Brain microvascular endothelial cell (primary cell): ENCODE results near the gene MEST.
"Not testable (repeated sequence)": the region's sequence is repeated elsewhere in the genome, so short reads cannot be mapped to it uniquely, and the experiment has no call there.

Experiments used
- DNase-seq: peaks from one replicate; pipeline ENCODE4 v3.0.0-alpha.2; 2020
- H3K27ac ChIP-seq: fragments of 250-450 bp; sonication (Bioruptor Pico); 2 replicates; pipeline ENCODE4 v1.5.1; 2020; ENCODE audit warnings: mild to moderate bottlenecking, moderate library complexity
- H3K27me3 ChIP-seq: fragments of 250-450 bp; sonication (Bioruptor Pico); replicated peaks from 2 replicates; pipeline ENCODE4 v1.5.1; 2020; ENCODE audit warnings: mild to moderate bottlenecking
- H3K36me3 ChIP-seq: fragments of 250-450 bp; sonication (Bioruptor Pico); replicated peaks from 2 replicates; pipeline ENCODE4 v1.5.1; 2020; ENCODE audit warnings: mild to moderate bottlenecking
- H3K4me3 ChIP-seq: 2 replicates; pipeline ENCODE4 v1.5.1; 2011; ENCODE audit warnings: low read depth, mild to moderate bottlenecking, control low read depth, low read length, moderate library complexity
- CTCF ChIP-seq: IDR thresholded peaks from 2 replicates; pipeline ENCODE4 v1.5.1; 2011; ENCODE audit warnings: low read depth, mild to moderate bottlenecking, moderate library complexity, low read length, control low read depth, inconsistent platforms; ENCODE audit errors: missing control alignments
- in situ Hi-C: cut with HindIII; loops from 2 replicates; pipeline ENCODE4 v1.10.0; 2017; ENCODE audit warnings: low sequenced_read_pairs, low pct_ligation_motif_present

MEST gene

GRCh38 chr7:130505753-130506152 is 13.9 kb downstream of the MEST start:
- Histone ChIP-seq H3K4me3 (no peak overlapping the region), H3K27me3 (no peaks in the 10 kb centered on the region), H3K27ac (no peak overlapping the region), H3K36me3 (peaks cover 64% of the 10 kb centered on the region)
- TF ChIP-seq CTCF = no peak
- in situ Hi-C loops = no loop called here
- DNase-seq = peak; percentile 24

- Histone ChIP-seq H3K27ac (no peak overlapping the region), H3K27me3 (no peaks in the 10 kb centered on the region), H3K36me3 (peaks cover 59% of the 10 kb centered on the region), H3K4me3 (no peak overlapping the region)
- in situ Hi-C loops = no loop called here
- no peak for TF ChIP-seq CTCF
- no peak for DNase-seq
Observed at GRCh38 chr7:130506358-130506757, 14.5 kb downstream of the MEST start.

- H3K4me3 ChIP-seq, H3K27me3 ChIP-seq, DNase-seq, in situ Hi-C loops, H3K27ac ChIP-seq: not testable (repeated sequence)
- H3K36me3 ChIP-seq = peaks cover 23% of the 10 kb centered on the region
Observed at GRCh38 chr7:130512038-130512437, 20.2 kb downstream of the MEST start.

- H3K36me3 ChIP-seq = peaks cover 10% of the 10 kb centered on the region
Observed at GRCh38 chr7:130513447-130513846, 21.6 kb downstream of the MEST start.

GRCh38 chr7:130515315-130516040 is 23.6 kb downstream of the MEST start:
- H3K4me3 ChIP-seq = no peak overlapping the region
- no peak for DNase-seq

More at GRCh38 chr7:130513447-130513846, 21.6 kb downstream of the MEST start:
- no peak for DNase-seq
- no peak for TF ChIP-seq CTCF
- Histone ChIP-seq H3K4me3 (no peak overlapping the region), H3K27me3 (no peaks in the 10 kb centered on the region), H3K27ac (no peak overlapping the region)
- in situ Hi-C loops = no loop called here

More at GRCh38 chr7:130515315-130516040, 23.6 kb downstream of the MEST start:
- H3K36me3 ChIP-seq = peaks cover 2% of the 10 kb centered on the region
- no peak for TF ChIP-seq CTCF
- in situ Hi-C loops = no loop called here
- H3K27me3 ChIP-seq = no peaks in the 10 kb centered on the region
- no peak overlapping the region for H3K27ac ChIP-seq
